GM21737 (cell line): ENCODE results near the gene IL20.

Experiments used
- ATAC-seq: cut with Tn5 transposase; IDR thresholded peaks from one replicate; pipeline ENCODE4 v1.9.1; 2021; ENCODE audit warnings: mild to moderate bottlenecking, moderate library complexity; ENCODE audit not compliant: unreplicated experiment

The IL20 gene, protein sequence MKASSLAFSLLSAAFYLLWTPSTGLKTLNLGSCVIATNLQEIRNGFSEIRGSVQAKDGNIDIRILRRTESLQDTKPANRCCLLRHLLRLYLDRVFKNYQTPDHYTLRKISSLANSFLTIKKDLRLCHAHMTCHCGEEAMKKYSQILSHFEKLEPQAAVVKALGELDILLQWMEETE

DNA sequence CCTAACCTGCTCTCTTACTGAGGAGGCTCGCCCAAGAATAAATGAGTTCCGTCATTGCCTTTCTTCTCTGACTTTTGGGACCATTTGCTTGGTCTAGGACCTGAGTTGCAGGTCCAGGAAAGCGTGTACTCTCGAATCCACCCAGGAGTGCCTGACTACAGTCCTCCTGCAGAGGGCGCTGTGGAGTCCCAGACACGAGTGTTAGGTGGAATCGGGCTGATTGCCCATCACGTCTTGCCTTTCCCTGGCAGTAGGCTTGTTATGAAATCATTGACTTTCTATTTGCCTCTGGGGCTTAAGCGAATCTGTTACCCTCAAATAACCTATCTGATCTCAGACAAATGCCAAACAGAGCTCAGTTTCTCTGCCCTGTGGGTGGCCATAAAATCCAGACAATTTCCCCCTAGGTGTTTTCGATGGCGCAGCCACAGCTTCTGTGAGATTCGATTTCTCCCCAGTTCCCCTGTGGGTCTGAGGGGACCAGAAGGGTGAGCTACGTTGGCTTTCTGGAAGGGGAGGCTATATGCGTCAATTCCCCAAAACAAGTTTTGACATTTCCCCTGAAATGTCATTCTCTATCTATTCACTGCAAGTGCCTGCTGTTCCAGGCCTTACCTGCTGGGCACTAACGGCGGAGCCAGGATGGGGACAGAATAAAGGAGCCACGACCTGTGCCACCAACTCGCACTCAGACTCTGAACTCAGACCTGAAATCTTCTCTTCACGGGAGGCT, at the start of gene IL20:
TSS of gene IL20 (plus strand) at position 685 of the 733 bp plus-strand sequence. CDS start 230 bp downstream, outside the sequence.
- no peak for ATAC-seq

DNA sequence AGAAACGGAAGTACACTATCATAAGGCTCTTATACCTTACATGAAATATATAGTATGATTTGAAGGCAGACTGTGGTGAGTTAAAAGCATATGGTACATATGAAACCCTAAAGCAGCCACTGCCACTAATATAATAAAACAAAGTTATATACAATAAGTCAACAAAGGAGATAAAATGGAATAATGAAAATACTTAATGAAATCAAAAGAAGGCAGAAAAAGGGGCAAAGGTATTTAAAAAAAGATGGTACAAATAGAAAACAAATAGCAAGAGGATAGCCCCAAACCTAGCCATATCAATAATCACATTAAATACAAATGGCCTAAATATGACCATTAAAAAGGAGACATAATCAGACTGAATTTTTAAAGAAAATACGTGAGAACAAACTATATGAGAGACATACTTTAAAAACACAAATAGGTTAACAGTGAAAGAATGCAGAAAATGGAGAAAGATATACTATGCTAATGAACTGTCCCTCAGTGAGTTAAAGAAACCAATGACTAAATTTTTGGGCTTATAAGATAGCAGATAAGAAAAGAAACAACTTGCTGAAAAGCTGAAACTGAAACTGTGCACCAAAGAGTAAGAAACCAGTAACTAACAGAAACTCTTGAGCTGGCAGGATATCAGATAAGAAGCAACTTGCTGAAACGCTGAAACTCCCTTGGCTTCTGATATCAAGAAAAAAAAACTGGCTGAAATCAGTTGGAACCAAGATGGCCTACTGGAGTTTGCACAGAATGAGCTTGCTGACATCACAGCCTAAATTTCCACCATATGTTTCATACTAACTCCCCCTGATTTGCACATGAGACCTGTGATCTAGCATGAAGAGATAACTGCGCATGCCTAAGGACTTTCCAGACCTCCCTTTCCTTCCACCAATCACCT, 48.8 kb upstream of the IL20 start:
- ATAC-seq = peak; percentile 63

DNA sequence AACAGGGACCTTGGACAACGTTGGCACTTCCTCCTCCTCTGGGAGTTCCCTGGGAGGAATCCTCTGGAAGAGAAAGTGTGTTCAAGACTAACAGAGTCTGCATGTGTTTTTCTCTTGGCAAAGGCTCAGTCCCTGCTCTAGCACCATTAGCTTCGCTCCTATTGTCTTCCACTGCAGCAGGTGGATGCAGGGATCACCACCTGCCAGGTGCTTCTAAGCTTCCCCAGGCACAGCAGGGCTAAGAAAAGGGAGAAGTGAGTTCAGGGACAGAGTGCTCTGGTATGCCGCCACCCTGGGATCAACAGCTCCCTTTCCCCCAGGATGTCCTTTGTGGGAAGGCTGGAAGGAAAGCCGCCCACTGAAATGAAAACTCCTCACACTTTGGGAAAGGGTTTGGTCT, 43.9 kb upstream of the IL20 start:
- ATAC-seq = no peak

DNA sequence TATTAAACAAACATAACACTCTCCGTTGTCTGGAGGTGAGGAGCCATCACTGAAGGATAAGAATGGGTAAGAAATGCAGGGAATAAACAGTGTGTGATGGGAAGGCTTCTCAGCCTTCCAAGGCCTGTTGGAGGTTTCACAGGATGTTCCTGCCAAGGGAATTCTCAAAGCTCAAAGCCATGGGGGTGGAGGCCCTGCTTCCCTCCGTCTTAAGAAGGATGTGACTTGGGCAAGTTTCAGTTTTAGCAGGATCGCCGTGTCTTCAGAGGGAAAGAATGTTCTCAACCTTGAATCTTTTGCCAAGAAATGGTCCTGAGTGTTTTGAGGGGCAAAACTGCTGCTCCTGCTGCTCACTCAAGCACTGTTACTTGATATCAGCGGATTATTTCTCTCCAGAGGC, 41.7 kb upstream of the IL20 start:
- no peak for ATAC-seq

DNA sequence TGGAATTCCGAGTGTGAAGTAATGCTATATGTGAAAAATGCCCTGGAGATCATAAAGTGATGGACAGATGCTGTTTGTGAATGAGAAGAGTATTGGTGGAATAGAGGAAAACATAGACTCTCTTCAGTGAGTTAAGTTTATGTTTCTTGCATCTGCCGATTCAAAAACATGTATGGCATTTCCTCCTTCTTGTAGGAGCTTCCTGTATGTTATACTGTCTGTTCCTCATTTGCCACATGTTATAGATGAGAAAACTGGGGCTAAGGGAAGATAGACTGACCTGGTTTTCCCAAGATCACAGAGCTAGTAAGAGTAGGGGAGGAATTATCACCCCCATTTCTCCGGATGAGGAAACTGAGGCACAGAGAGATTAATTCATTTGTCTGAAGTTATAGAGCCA, 41.1 kb upstream of the IL20 start:
- no peak for ATAC-seq

DNA sequence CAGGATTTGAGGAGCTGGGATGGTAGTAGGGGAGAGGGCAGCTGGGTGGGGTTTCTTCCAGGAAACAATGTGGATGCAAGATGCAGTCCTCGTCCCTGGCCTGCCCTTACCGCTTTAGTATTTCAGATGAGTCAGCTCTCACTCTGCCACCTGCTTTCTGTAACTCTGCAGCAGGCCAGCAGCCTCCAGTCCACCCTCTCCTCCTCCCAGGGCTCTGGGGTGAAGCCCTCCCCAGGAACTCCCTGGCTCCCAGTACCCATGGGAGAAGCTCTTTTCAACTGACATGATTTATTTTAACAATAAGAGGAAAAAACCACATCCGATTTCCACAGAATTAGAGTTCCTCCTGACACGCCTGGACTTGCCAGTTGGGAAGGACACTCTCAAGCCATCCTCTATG, 39.0 kb upstream of the IL20 start:
- no peak for ATAC-seq

DNA sequence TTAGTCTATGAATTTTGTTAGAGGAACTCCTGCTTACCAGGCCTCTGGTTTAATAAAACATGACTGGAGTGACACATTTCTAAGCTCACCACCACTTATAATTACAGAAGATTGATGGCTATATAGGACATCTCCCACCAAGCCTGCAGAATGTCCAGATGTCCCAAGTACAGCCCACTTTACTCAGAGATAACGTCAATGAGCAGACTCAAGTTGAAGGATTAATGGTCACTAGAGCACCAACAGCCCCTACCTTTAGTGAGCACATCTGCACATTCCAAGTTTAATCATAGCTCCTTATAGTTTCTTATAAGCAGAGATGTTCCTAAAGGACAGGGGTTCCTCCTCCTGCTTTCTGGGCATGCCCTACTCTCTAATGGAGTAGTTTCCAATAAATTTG, 37.4 kb upstream of the IL20 start:
- no peak for ATAC-seq

DNA sequence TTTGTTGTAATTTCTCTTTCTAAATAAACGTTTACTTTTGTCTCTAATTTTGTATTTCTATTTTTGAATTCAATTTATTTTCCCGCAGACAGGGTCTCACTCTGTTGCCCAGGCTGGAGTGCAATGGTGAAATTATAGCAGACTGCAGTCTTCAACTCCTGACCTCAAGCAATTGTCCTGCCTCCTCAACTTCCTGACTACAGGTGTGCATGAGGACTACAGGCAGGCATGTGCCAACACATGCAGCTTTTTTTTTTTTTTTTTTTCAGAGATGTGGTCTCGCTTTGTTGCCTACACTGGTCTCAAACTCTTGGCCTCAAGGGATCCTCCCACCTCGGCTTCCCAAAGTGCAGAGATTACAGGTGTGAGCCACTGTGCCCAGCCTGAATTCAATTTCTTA, 36.7 kb upstream of the IL20 start:
- ATAC-seq = no peak

DNA sequence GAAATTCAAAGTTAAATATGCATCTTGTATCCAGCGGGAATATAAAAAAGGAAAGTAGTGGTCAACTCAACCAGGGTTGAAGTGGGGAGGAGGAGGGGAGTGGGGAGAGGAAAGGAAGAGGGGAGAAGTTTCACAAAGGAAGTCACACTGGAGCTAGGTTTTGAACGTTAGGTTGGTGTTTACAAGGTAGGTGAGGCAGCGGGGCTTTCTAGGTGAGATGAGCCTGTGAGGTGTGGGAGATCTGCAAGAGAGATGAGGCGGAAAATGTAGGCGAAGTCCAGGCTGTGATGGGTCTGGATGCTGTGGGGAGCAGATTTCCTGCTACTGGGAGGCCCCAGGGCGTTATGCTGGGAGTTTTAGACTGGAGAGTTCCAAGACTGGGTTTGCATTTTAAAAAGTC, 36.1 kb upstream of the IL20 start:
- ATAC-seq = no peak

DNA sequence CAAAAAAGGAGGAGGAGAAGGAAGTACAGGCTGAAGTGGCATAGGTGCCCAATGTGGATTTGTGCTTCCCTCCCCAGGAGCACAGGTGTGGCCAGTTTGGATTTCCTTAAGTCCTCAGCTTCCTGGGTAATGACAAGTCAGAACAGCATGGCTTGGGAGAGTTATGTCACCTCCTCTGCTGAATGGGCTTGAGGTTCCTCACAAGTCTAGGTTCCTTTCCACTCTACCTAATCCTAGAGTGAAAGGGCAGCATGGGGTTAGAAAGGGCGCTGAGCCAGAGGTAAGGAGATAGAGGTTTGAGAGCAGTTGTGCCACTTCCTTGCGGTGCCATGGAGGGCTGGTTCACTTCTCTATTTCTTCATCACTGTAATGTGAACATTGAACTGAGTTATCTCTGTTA, 35.5 kb upstream of the IL20 start:
- ATAC-seq = no peak

DNA sequence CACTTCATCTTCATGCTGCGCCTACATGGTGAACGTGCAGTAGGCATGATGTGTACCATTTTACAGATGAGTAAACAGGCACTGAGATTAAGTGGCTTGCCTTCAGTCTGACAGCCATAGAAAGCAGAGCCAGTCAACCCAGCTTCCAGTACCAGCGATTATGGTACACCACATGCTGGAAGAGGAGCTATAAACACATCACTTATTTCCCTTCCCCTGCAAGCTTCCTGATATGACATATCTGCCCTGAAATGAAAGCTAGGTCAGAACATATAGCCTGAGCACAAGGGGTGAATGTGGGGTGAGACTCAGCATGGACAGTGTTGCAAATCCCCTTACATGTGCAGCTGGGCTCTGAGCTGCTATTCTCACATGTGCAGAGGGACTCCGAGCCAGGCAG, 33.8 kb upstream of the IL20 start:
- no peak for ATAC-seq

DNA sequence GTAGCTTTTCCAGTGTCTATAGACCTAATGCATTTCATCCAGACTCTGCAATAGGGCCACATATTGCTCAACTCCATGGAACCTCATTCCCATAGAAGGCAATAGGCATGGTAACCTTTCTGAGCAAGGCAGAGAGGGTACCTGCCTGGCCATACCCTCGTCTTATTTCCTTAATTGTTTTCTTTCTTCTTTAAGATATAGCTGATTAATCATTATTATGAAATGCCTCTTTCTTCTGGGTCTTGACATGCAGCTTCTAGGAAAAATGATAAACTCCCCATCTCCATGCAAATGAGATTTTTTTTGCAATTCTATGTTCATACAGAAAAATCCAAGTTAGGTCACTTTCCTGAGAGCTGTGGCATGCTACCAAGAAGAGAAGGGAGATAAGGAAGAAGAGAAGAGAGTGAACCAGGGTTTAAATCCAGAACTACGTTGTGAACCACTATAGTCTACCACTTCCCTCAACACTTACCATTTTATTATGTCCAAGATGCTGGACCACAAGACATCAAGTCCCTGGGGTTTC, 33.0 kb upstream of the IL20 start:
- no peak for ATAC-seq

DNA sequence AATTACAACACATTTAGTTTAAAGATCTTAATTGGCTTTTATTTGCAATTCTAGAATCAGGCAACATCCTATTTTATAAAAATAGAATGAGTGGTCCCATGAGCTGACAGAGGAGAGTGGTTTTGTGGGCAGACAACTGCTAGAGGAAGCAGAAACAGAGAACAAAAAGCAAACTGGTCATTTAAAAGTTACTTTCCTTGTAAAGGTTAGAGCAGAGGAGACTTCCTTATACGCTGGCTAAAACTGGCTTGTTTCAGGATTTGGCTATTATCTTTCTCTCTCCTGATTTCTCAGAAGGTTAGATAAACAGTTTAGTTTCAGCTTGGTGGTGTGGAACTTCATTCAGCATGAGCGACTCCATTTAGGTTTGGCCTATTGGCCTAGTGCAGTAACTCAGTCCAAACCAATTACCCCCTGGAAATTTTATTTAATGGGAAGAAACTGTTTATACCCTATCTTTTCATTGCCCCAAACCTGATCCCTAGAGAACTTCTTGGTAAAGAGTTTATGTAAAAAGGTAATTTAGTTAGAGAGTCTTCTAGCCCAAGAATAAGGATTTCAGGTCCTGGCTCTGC, 32.2 kb upstream of the IL20 start:
- no peak for ATAC-seq

DNA sequence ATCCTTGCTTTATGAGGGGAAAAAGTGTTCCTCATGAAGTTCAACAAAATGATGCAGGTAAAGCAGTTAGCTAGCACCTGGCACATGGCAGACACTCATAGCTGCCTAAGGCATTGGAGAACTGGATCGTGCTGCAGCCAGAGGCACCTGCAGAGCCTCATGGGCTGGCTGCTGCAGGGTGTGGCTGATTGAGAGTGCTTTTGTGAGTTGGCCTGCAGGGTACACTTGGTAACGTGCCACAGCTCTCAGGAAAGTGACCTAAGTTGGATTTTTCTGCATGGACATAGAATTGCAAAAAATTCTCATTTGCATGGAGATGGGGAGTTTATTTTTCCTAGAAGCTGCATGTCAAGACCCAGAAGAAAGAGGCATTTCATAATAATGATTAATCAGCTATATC, 31.6 kb upstream of the IL20 start:
- no peak for ATAC-seq

DNA sequence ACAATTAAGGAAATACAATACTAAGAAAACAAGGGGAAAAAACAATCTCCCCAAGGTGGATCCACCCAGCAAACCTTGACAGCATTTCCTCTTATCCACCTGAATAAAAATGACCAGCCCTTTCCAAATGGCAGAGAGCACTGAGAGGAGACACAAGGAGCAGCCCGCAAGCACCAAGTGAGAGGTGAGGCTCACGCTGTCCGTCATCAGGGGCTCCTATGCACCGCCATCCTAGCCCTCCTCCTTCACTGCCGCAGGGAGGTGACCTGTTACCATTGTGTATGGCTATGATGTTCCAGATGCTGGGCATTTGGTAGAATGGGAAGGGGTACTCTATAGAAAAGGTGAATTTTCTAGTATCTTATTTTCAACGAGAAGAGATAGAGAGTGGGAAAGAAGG, 31.2 kb upstream of the IL20 start:
- ATAC-seq = no peak

DNA sequence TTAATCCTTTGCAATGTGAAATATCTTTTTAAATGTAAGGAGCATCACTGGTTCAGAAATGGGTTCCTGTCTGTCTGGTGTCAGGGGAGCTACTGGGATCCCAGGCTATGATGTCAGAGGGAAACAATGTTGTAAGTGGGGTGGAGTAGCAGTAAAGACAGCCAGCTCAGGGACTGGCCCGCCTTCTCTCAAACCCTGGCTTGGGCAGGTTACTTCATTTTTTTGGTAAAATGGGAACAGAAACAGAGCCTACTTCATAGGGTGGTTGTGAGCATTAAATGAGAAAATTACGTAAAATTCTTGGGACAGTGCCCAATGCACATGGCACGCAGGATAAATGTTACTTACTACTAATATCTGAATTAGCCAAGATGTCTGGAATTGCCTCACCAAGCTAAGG, 30.7 kb upstream of the IL20 start:
- ATAC-seq = no peak

DNA sequence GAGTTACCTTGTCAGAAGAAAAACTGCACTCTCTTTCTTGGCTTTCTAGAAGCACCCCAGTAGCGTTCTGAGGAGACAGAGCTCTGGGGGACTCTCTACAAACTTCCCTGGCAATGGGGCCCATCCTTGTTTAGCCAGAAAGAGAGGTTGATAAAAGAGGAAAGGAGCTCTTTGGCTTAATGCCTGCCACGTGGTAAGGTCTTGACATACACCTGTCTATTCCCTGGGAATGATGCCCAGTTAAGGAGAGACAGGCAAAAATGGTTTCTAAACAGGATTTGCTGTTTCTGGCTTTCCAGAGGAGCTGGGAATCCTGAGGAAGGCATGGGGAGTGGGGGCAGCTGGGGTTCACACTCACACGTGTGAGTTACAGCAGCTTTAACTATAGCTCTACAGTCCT, 30.2 kb upstream of the IL20 start:
- ATAC-seq = no peak

DNA sequence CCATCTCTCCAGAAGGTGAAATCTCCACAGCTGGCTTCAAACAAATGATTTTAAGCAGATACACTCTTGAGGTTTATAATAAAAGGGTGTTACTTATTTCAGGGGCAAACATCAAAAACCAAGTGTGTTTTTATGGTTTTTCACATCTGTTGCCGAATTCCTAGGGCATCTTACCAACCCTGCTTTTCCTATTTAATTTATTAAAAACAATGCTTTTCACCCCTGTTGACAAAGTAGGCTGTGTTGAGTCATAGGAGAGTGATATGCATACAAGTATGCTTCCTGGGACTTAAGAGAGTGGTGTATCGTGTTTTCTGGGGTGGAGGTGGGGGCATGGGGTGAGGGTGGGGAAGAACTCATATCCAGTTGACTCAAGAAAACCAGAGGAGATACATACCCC, 29.3 kb upstream of the IL20 start:
- no peak for ATAC-seq

DNA sequence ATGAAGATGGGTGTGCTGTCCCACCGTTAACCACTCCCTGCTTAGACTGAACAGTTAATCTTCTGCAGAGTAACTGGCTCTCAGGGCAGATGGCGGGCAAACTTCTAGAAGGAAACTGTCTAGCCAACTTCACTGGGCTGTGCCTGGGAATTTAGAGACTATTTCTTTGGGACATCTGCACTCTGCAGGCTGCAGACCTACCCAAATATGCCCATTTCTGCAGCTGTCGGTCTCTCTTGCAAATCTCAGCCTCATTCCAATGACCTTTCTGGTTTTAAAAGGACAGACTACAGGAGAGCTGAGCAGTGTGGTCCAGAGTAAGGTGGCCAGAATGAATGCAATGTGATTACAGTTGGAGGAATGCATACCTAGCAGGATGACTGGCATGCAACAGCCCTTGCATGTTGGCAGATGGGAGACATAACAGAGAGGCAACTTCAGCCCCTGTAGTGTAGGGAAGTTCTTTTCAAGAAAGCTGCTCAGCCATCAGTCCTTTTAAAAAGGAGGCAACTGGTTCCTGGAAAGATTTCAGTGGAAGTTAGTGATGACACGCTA, 26.3 kb upstream of the IL20 start:
- ATAC-seq = no peak

DNA sequence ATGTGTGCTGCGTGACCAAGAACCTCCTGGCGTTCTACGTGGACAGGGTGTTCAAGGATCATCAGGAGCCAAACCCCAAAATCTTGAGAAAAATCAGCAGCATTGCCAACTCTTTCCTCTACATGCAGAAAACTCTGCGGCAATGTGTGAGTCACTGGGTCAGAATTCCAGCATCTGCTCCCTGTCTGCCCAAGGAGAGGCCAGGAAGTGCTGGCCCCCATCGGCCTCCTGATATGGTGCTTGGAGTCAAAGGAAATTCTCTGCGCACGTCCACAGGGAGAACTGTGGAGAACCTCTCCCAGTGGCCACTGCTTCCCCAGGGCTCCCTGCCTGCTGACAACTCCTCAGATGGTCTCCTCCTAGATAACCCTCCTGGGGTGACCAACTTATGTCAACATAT, 25.6 kb upstream of the IL20 start:
- no peak for ATAC-seq
